Measurements from ENCODE around the gene ANO5. TPM values are rescaled to one million over a fixed set of nuclear protein-coding genes. Genes with fewer than 3 reads are reported as not detected.
A peak's percentile ranks its signal among the peaks of the same experiment; 100 is the strongest.

ANO5 gene
- total and polyA plus RNA-seq, 2 donors (not counting 1 experiment from before 2014, with no cell fraction given), result 0.06 to 4.1 TPM

- Histone ChIP-seq H3K9me3 (ENCODE audit: control insufficient read depth, insufficient read depth, low read depth, low read length) (no peaks in the 10 kb centered on the region), H4K20me1 (ENCODE audit: control insufficient read depth, extremely low read depth, insufficient read depth, low read length) (no peaks in the 10 kb centered on the region), H3K36me3 (ENCODE audit: control insufficient read depth, insufficient read depth, low read length) (no peaks in the 10 kb centered on the region), H3K9ac (ENCODE audit: insufficient read depth, low read length) (no peak overlapping the region), H3K27me3 (ENCODE audit: control insufficient read depth, insufficient read depth, low read length) (no peaks in the 10 kb centered on the region), H2AFZ (ENCODE audit: low read length) (peak overlapping the region; percentile 16), H3K4me1 (ENCODE audit: control insufficient read depth, extremely low read depth, insufficient read depth, low read length) (no peaks in the 10 kb centered on the region), H3K79me2 (ENCODE audit: control insufficient read depth, insufficient read depth, low read length) (no peaks in the 10 kb centered on the region), H3K4me2 (ENCODE audit: extremely low read depth, insufficient read depth, low read length) (peak overlapping the region; percentile 82), H3K4me3 (replicated peaks in 1 of 4; ENCODE audit: control extremely low read depth in 1 of 4, insufficient read depth in 1 of 4, low read depth in 3 of 4, low read length in 4 of 4) (peak overlapping the region; percentile 26 to 51 (median 33)), H3K27ac (ENCODE audit: insufficient read depth, low read length) (no peak overlapping the region)
- TF ChIP-seq EZH2 (IDR thresholded peaks at IDR 0.05; ENCODE audit: low read length, missing control alignments), result no peak
- TF ChIP-seq, protein P1, sequence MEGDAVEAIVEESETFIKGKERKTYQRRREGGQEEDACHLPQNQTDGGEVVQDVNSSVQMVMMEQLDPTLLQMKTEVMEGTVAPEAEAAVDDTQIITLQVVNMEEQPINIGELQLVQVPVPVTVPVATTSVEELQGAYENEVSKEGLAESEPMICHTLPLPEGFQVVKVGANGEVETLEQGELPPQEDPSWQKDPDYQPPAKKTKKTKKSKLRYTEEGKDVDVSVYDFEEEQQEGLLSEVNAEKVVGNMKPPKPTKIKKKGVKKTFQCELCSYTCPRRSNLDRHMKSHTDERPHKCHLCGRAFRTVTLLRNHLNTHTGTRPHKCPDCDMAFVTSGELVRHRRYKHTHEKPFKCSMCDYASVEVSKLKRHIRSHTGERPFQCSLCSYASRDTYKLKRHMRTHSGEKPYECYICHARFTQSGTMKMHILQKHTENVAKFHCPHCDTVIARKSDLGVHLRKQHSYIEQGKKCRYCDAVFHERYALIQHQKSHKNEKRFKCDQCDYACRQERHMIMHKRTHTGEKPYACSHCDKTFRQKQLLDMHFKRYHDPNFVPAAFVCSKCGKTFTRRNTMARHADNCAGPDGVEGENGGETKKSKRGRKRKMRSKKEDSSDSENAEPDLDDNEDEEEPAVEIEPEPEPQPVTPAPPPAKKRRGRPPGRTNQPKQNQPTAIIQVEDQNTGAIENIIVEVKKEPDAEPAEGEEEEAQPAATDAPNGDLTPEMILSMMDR (conservative IDR thresholded peaks at IDR 0.05 in 1 of 2, IDR thresholded peaks at IDR 0.05 in 1 of 2; ENCODE audit: low read depth in 1 of 2, low read length in 2 of 2), result no peak
- peak in 1 of 2 donors; percentile 0 for DNase-seq (ENCODE audit: low read depth in 2 of 2)
Observed at GRCh38 chr11:22192289-22192641, 620 bp upstream of the ANO5 start.

DNA sequence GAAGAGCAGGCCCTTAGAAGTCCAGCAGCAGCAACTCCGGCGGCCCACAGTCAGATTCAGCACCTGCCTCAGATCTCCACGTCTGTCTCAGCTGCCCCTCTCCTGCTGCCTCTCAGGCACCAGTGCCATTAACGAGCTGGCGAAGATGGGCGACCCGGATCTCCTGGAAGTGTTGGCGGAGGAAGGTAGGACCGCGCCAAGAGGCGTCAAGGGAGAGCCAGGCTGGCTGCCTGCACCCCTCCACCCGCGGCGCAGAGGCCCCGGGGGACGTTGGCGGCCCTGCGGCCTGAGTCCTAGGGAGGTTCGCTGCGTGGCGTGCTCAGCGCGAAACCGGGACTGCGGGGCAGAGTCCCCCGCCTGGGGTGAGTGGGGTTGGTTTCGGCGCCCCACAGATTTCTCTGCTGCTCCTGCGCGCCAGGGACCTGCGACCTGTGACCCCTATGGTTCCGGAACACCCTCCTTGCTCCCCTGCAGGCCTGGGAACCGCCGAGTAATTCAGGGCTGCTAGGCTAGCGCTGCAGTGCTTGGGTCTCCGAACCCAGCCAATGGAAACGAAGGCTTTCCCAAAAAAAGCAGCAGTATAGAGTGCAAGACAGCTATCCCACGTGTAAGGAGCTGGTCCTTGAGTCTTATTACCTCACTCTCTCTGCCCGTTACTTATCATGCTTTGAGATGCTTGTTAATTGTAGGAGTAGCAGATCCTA, 615 bp downstream of the ANO5 start:
- peak overlapping the region; percentile 82 for H3K4me2 ChIP-seq (ENCODE audit: extremely low read depth, insufficient read depth, low read length)

DNA sequence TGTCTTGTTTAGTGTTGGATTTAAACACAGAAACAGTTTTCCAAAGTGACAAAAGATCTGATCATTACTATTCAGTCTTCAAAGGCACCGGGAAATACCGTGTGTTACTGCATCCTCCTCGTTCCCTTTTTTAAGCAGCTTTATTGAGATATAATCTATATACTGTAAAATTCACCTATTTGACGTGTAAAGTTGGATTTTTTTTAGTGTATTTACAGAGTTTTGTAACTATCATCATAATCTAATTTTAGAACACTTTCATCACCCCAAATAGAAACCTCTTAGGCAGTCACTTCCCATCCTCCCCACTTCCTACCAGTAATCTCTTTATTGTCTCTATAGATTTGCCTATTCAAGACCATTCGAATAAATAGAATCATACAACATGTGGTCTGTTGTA, 1.4 kb downstream of the ANO5 start:
- Histone ChIP-seq H2AFZ (ENCODE audit: low read length) (no peak overlapping the region), H3K9me3 (ENCODE audit: control insufficient read depth, insufficient read depth, low read depth, low read length) (no peaks in the 10 kb centered on the region), H3K4me2 (ENCODE audit: extremely low read depth, insufficient read depth, low read length) (no peak overlapping the region), H3K27ac (ENCODE audit: insufficient read depth, low read length) (no peak overlapping the region), H3K4me1 (ENCODE audit: control insufficient read depth, extremely low read depth, insufficient read depth, low read length) (no peaks in the 10 kb centered on the region), H3K79me2 (ENCODE audit: control insufficient read depth, insufficient read depth, low read length) (no peaks in the 10 kb centered on the region), H3K9ac (ENCODE audit: insufficient read depth, low read length) (no peak overlapping the region), H3K4me3 (replicated peaks in 1 of 4; ENCODE audit: control extremely low read depth in 1 of 4, insufficient read depth in 1 of 4, low read depth in 3 of 4, low read length in 4 of 4) (no peak overlapping the region), H4K20me1 (ENCODE audit: control insufficient read depth, extremely low read depth, insufficient read depth, low read length) (no peaks in the 10 kb centered on the region), H3K27me3 (ENCODE audit: control insufficient read depth, insufficient read depth, low read length) (no peaks in the 10 kb centered on the region), H3K36me3 (ENCODE audit: control insufficient read depth, insufficient read depth, low read length) (no peaks in the 10 kb centered on the region)
- TF ChIP-seq, protein P1 (conservative IDR thresholded peaks at IDR 0.05 in 1 of 2, IDR thresholded peaks at IDR 0.05 in 1 of 2; ENCODE audit: low read depth in 1 of 2, low read length in 2 of 2), result no peak
- no peak for TF ChIP-seq EZH2 (IDR thresholded peaks at IDR 0.05; ENCODE audit: low read length, missing control alignments)
- no peak for DNase-seq (ENCODE audit: low read depth in 2 of 2)

More for the DNA sequence above, 615 bp downstream of the ANO5 start:
- H3K9me3 ChIP-seq (ENCODE audit: control insufficient read depth, insufficient read depth, low read depth, low read length), result no peaks in the 10 kb centered on the region
- H3K4me1 ChIP-seq (ENCODE audit: control insufficient read depth, extremely low read depth, insufficient read depth, low read length), result no peaks in the 10 kb centered on the region
- no peak overlapping the region for H3K9ac ChIP-seq (ENCODE audit: insufficient read depth, low read length)
- H4K20me1 ChIP-seq (ENCODE audit: control insufficient read depth, extremely low read depth, insufficient read depth, low read length), result no peaks in the 10 kb centered on the region
- peak overlapping the region in 3 of 4 experiments; percentile 26 to 51 (median 41) for H3K4me3 ChIP-seq (replicated peaks in 1 of 4; ENCODE audit: control extremely low read depth in 1 of 4, insufficient read depth in 1 of 4, low read depth in 3 of 4, low read length in 4 of 4)
- peak overlapping the region; percentile 51 for H2AFZ ChIP-seq (ENCODE audit: low read length)
- no peaks in the 10 kb centered on the region for H3K36me3 ChIP-seq (ENCODE audit: control insufficient read depth, insufficient read depth, low read length)
- no peaks in the 10 kb centered on the region for H3K79me2 ChIP-seq (ENCODE audit: control insufficient read depth, insufficient read depth, low read length)
- TF ChIP-seq, protein P1 (conservative IDR thresholded peaks at IDR 0.05 in 1 of 2, IDR thresholded peaks at IDR 0.05 in 1 of 2; ENCODE audit: low read depth in 1 of 2, low read length in 2 of 2), result no peak
- TF ChIP-seq EZH2 (IDR thresholded peaks at IDR 0.05; ENCODE audit: low read length, missing control alignments), result no peak
- H3K27ac ChIP-seq (ENCODE audit: insufficient read depth, low read length), result no peak overlapping the region
- no peaks in the 10 kb centered on the region for H3K27me3 ChIP-seq (ENCODE audit: control insufficient read depth, insufficient read depth, low read length)
- DNase-seq (ENCODE audit: low read depth in 2 of 2), result peak in 1 of 2 donors; percentile 21

Data from fibroblast of lung (primary cell).